ENCODE results near the gene LPIN1.

The LPIN1 gene

DNA sequence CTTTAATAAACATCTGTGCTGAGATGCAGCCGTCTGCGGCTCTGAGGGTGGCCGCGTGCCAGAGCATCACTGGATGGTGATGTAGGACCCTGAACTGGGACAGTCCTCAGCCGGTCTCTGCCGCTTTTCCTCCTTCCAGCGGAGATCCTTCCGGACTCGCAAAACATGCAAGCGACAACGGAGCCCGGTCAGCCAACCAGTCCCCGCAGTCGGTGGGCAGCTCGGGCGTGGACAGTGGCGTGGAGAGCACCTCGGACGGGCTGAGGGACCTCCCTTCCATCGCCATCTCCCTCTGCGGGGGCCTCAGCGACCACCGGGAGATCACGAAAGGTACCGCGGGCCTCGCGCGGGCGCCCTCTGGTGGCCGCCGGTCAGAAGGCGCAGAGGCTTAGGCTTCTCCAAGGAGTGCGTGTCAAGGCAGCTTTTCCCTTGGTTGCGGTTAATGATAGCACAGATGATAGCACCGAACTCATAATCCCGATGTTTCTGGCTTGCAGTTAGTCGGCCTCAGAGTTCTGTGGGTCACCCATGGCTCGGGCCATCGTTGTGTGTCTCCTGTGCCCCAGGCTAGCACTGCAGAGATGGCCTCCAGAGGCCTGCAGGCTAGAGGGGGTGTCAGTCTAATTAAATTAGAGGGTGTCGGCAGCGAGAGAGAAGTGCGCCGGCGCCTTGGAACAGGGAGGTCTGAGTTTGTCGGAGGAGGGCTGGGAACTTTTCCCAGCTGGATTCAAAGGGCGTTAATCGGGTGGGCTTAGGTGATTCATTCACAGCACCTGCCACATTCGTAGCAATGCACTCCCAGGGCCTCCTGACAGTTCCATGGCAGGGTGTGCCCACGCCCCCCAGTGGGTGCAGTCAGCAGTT is 38.5 kb downstream of the LPIN1 start:
- H3K4me3 ChIP-seq (ENCODE audit: low read depth, low read length): no peak overlapping the region
- TF ChIP-seq, protein P1, sequence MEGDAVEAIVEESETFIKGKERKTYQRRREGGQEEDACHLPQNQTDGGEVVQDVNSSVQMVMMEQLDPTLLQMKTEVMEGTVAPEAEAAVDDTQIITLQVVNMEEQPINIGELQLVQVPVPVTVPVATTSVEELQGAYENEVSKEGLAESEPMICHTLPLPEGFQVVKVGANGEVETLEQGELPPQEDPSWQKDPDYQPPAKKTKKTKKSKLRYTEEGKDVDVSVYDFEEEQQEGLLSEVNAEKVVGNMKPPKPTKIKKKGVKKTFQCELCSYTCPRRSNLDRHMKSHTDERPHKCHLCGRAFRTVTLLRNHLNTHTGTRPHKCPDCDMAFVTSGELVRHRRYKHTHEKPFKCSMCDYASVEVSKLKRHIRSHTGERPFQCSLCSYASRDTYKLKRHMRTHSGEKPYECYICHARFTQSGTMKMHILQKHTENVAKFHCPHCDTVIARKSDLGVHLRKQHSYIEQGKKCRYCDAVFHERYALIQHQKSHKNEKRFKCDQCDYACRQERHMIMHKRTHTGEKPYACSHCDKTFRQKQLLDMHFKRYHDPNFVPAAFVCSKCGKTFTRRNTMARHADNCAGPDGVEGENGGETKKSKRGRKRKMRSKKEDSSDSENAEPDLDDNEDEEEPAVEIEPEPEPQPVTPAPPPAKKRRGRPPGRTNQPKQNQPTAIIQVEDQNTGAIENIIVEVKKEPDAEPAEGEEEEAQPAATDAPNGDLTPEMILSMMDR (IDR thresholded peaks at IDR 0.05; ENCODE audit: borderline replicate concordance, insufficient read depth, low read depth, low read length): peak; percentile 95

DNA sequence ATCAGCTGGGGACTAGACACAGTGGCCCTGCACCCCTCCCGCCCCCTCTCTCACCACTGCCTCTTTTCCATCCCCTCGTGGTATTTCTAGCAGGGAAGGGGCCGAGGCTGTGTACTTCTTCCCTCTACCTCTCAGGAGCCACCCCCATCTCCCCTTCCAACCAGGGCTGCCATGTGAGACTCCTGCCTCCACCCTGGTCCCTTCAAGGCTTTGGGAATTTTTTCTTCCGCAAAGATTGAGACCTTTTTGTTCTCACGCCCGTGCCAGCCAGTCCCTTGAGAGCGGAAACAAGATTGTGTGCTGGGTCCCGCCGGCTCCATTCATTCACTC is 39.1 kb downstream of the LPIN1 start:
- H3K4me3 ChIP-seq (ENCODE audit: low read depth, low read length): no peak overlapping the region
- TF ChIP-seq, protein P1 (IDR thresholded peaks at IDR 0.05; ENCODE audit: borderline replicate concordance, insufficient read depth, low read depth, low read length): no peak

DNA sequence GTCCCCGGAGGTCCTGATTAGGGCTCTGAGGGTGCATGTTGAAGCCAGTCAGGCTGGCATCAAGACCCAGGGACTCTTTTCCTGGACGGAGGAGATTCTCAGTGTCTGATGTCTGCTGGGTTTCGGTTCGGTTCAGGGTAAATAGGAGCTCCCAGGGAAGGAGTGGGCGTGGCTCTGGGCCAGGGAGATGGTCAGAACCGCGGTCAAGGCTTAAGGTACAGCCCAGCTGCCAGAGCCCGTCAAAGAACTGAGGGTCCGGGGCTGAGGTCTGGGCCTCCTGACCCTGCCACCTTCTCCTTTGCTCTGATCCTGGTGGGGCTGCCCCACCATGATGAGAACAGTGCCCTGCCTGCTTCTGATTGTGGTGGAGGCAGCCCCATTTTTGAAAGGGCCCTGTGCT is 39.8 kb downstream of the LPIN1 start:
- TF ChIP-seq, protein P1 (IDR thresholded peaks at IDR 0.05; ENCODE audit: borderline replicate concordance, insufficient read depth, low read depth, low read length): no peak

DNA sequence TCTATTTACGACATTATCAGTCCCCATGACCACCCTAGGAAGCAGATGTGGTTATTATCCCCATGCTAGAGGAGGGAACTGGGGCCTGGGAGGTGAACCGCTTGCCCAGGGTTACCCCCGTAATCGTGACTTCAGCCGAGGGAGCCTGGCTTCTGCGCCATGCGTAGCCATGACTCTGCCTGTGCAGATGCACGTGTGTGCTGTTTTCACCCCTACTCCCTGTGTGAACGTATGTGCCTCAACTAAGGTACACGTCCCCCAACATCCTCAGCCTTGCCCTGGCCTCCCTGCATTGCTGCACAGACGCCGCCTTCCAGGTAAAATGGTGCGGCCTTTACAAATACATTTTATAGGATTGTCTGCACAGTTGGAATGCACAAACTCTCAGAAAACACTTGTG is 40.2 kb downstream of the LPIN1 start:
- H3K4me3 ChIP-seq (ENCODE audit: low read depth, low read length): no peak overlapping the region
- TF ChIP-seq, protein P1 (IDR thresholded peaks at IDR 0.05; ENCODE audit: borderline replicate concordance, insufficient read depth, low read depth, low read length): no peak

More for the DNA sequence above, 39.8 kb downstream of the LPIN1 start:
- H3K4me3 ChIP-seq (ENCODE audit: low read depth, low read length): no peak overlapping the region

DNA sequence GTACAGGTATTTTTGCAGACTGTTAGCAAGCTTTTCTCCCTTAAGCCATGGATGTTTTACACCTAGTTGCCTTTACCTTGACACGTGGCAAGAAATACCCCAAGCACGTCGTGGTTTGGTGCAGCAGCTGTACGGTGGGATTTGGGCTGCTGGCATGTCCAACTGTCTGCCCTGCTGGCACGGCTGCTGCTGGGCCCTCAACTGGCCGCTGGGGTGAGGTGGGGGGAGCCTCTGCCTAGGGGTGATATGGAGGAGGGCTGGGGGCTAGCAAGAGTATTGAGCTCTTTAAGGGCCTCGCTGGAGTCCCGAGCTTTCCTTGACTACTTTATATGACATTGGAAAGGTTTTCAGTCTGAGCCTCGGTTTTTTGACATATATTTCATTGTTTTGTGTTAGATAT is 41.6 kb downstream of the LPIN1 start:
- H3K4me3 ChIP-seq (ENCODE audit: low read depth, low read length): no peak overlapping the region
- TF ChIP-seq, protein P1 (IDR thresholded peaks at IDR 0.05; ENCODE audit: borderline replicate concordance, insufficient read depth, low read depth, low read length): no peak

DNA sequence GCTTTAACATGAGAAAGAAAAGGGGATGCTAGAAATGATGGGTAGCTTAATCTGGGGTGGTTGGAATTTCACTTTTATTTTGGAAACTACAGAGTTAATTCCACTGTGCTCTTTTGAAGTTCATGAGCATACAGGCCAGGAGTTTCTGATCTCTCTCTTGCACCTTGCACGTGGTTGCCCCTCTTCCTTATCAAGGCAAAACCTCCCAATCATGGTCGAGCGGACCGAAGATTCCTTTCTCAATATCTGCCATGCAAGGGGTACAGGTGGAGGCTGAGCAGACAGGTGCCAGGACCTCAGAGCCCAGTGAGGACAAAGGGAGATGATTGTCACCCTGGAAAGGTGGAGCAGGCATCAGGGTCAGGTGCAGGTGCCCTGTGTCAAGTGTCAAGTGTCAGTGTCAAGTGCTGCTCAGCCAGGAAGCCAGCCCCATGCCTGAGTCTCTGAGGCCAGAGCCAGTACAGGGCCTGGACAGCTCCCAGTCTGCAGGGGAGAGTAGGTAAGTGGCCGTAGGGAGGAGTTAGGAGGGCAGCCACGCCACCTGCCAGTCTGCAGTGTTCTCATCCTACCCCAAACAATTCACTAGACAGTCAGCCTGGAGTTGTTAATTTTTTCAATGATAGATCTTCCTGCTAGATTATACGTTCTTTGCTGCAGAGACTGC is 42.2 kb downstream of the LPIN1 start:
- H3K4me3 ChIP-seq (ENCODE audit: low read depth, low read length): no peak overlapping the region

More for the DNA sequence above, 42.2 kb downstream of the LPIN1 start:
- TF ChIP-seq, protein P1 (IDR thresholded peaks at IDR 0.05; ENCODE audit: borderline replicate concordance, insufficient read depth, low read depth, low read length): no peak

Data from GM12875 (cell line).